ENCODE data around the gene MS4A4A. TPM values are rescaled to one million over a fixed set of nuclear protein-coding genes. Genes with fewer than 3 reads are reported as not detected.
A peak's percentile ranks its signal among the peaks of the same experiment; 100 is the strongest.

MS4A4A gene
- total RNA-seq, result 13.9 TPM
- long read RNA-seq, partial matches to known transcripts, result 0 of 2 reads
- long read RNA-seq, other reads (novel, unspliced or antisense), result 2 of 2 reads

GRCh38 chr11:60280412-60280811 is at the start of gene MS4A4A:
TSS of gene MS4A4A (plus strand) at chr11:60280666. CDS start at chr11:60280676, 10 bp downstream.
- H3K9me3 ChIP-seq (replicated peaks), result no peaks in the 10 kb centered on the region
- intact Hi-C loops (cut with micrococcal nuclease), result no loop called here
- no peaks in the 10 kb centered on the region for H3K36me3 ChIP-seq
- no peak for TF ChIP-seq CTCF (IDR thresholded peaks at IDR 0.05; ENCODE audit: borderline replicate concordance)
- no peaks in the 10 kb centered on the region for H3K4me1 ChIP-seq
- no peaks in the 10 kb centered on the region for H3K27me3 ChIP-seq (ENCODE audit: low read depth)
- H3K4me3 ChIP-seq, result peak within 1 kb of the TSS; percentile 37
- peak within 1 kb of the TSS; percentile 42 for H3K27ac ChIP-seq (replicated peaks)
- DNase-seq, result no peak

- Histone ChIP-seq H3K27me3 (ENCODE audit: low read depth) (no peaks in the 10 kb centered on the region), H3K9me3 (replicated peaks) (peaks cover 6% of the 10 kb centered on the region), H3K4me1 (no peaks in the 10 kb centered on the region), H3K36me3 (no peaks in the 10 kb centered on the region), H3K4me3 (no peak overlapping the region), H3K27ac (replicated peaks) (no peak overlapping the region)
- TF ChIP-seq CTCF (IDR thresholded peaks at IDR 0.05; ENCODE audit: borderline replicate concordance), result no peak
- no peak for DNase-seq
- intact Hi-C loops (cut with micrococcal nuclease), result no loop called here
Measured at GRCh38 chr11:60230681-60231080, 49.8 kb upstream of the MS4A4A start.

GRCh38 chr11:60235321-60235720 is 45.1 kb upstream of the MS4A4A start:
- Histone ChIP-seq H3K36me3 (no peaks in the 10 kb centered on the region), H3K4me1 (no peaks in the 10 kb centered on the region), H3K4me3 (no peak overlapping the region), H3K27me3 (ENCODE audit: low read depth) (peaks cover 3% of the 10 kb centered on the region), H3K27ac (replicated peaks) (no peak overlapping the region), H3K9me3 (replicated peaks) (no peaks in the 10 kb centered on the region)
- TF ChIP-seq CTCF (IDR thresholded peaks at IDR 0.05; ENCODE audit: borderline replicate concordance), result no peak
- intact Hi-C loops (cut with micrococcal nuclease), result no loop called here
- no peak for DNase-seq

- DNase-seq, result no peak
- no peak overlapping the region for H3K4me3 ChIP-seq
- no peak for TF ChIP-seq CTCF (IDR thresholded peaks at IDR 0.05; ENCODE audit: borderline replicate concordance)
- no peaks in the 10 kb centered on the region for H3K4me1 ChIP-seq
- intact Hi-C loops (cut with micrococcal nuclease), result no loop called here
- no peak overlapping the region for H3K27ac ChIP-seq (replicated peaks)
- peaks cover 23% of the 10 kb centered on the region for H3K27me3 ChIP-seq (ENCODE audit: low read depth)
- H3K36me3 ChIP-seq, result no peaks in the 10 kb centered on the region
- H3K9me3 ChIP-seq (replicated peaks), result no peaks in the 10 kb centered on the region
Measured at GRCh38 chr11:60240662-60241061, 39.8 kb upstream of the MS4A4A start.

- DNase-seq, result no peak
- H3K4me3 ChIP-seq, result peak overlapping the region; percentile 27
- no peaks in the 10 kb centered on the region for H3K9me3 ChIP-seq (replicated peaks)
- peaks cover 23% of the 10 kb centered on the region for H3K27me3 ChIP-seq (ENCODE audit: low read depth)
- peak overlapping the region; percentile 38 for H3K27ac ChIP-seq (replicated peaks)
- no peaks in the 10 kb centered on the region for H3K36me3 ChIP-seq
- intact Hi-C loops (cut with micrococcal nuclease), result no loop called here
- TF ChIP-seq CTCF (IDR thresholded peaks at IDR 0.05; ENCODE audit: borderline replicate concordance), result no peak
- H3K4me1 ChIP-seq, result no peaks in the 10 kb centered on the region
Measured at GRCh38 chr11:60241786-60242185, 38.7 kb upstream of the MS4A4A start.

Data from left ventricle myocardium inferior (tissue), 1 donor.